Hepatic stellate cell (primary cell): ENCODE measurements around the gene ERCC1.
"Not testable (repeated sequence)": the region's sequence is repeated elsewhere in the genome, so short reads cannot be mapped to it uniquely, and the experiment has no call there.

ENCODE experiments used
- DNase-seq: peaks from one replicate; pipeline ENCODE4 v3.0.0; 2011; ENCODE audit warnings: low spot score

ERCC1 gene

GRCh38 chr19:45429896-45430295 lies 6.2 kb upstream of the ERCC1 start:
- DNase-seq, result not testable (repeated sequence)

GRCh38 chr19:45428384-45429231 lies 4.9 kb upstream of the ERCC1 start:
- peak; percentile 83 for DNase-seq

GRCh38 chr19:45424191-45425058 lies 708 bp upstream of the ERCC1 start:
- DNase-seq, result peak; percentile 89

- DNase-seq, result no peak
Observed at GRCh38 chr19:45423033-45423588, 606 bp downstream of the ERCC1 start.

- no peak for DNase-seq
Observed at GRCh38 chr19:45421947-45422498, 1.7 kb downstream of the ERCC1 start.

GRCh38 chr19:45420871-45421270 lies 2.8 kb downstream of the ERCC1 start:
- no peak for DNase-seq

- DNase-seq, result no peak
Observed at GRCh38 chr19:45420356-45420755, 3.4 kb downstream of the ERCC1 start.

- no peak for DNase-seq
Observed at GRCh38 chr19:45419895-45420294, 3.8 kb downstream of the ERCC1 start.

- DNase-seq, result no peak
Observed at GRCh38 chr19:45419396-45419795, 4.3 kb downstream of the ERCC1 start.

- no peak for DNase-seq
Observed at GRCh38 chr19:45418802-45419201, 4.9 kb downstream of the ERCC1 start.

GRCh38 chr19:45417151-45417550 lies 6.6 kb downstream of the ERCC1 start:
- DNase-seq, result no peak

- DNase-seq, result no peak
Observed at GRCh38 chr19:45414468-45414867, 9.2 kb downstream of the ERCC1 start.

- no peak for DNase-seq
Observed at GRCh38 chr19:45413497-45413896, 10.2 kb downstream of the ERCC1 start.

GRCh38 chr19:45410330-45410729 lies 13.4 kb downstream of the ERCC1 start:
- not testable (repeated sequence) for DNase-seq

- DNase-seq, result no peak
Observed at GRCh38 chr19:45409557-45409920, 14.2 kb downstream of the ERCC1 start.

GRCh38 chr19:45408830-45409556 lies 14.7 kb downstream of the ERCC1 start:
- no peak for DNase-seq

- no peak for DNase-seq
Observed at GRCh38 chr19:45408121-45408520, 15.6 kb downstream of the ERCC1 start.

GRCh38 chr19:45407585-45407984 lies 16.1 kb downstream of the ERCC1 start:
- not testable (repeated sequence) for DNase-seq

GRCh38 chr19:45407091-45407375 lies 16.7 kb downstream of the ERCC1 start:
- no peak for DNase-seq

GRCh38 chr19:45406226-45407090 lies 17.3 kb downstream of the ERCC1 start, which contains the start of gene POLR1G:
Gene POLR1G (plus strand): TSS chr19:45406644. CDS start chr19:45406697, 53 bp downstream.
- DNase-seq, result peak; percentile 93
